BE2C (cell line): ENCODE results near the gene PCDHGA8.
"Not testable (repeated sequence)": the region's sequence is repeated elsewhere in the genome, so short reads cannot be mapped to it uniquely, and the experiment has no call there.

Experiments
- DNase-seq: peaks from one replicate; pipeline ENCODE4 v3.0.0-alpha.2; 2020
- H3K27me3 ChIP-seq: fragments of 250-450 bp; sonication (Bioruptor Pico); 2 replicates; pipeline ENCODE4 v1.5.1; 2020; ENCODE audit warnings: mild to moderate bottlenecking
- H3K36me3 ChIP-seq: fragments of 250-450 bp; sonication (Bioruptor Pico); 2 replicates; pipeline ENCODE4 v1.5.1; 2020; ENCODE audit warnings: mild to moderate bottlenecking
- H3K4me1 ChIP-seq: fragments of 250-450 bp; sonication (Bioruptor Pico); 2 replicates; pipeline ENCODE4 v1.5.1; 2020
- H3K4me3 ChIP-seq: 2 replicates; pipeline ENCODE4 v1.5.1; 2011; ENCODE audit warnings: low read depth, low read length
- H3K9me3 ChIP-seq: fragments of 250-450 bp; sonication (Bioruptor Pico); 2 replicates; pipeline ENCODE4 v1.5.1; 2020
- CTCF ChIP-seq: IDR thresholded peaks from 2 replicates; pipeline ENCODE4 v1.5.1; 2012; ENCODE audit warnings: mild to moderate bottlenecking, low read depth, low read length

PCDHGA8 gene

GRCh38 chr5:141389153-141390042 lies 3.0 kb upstream of the PCDHGA8 start:
- TF ChIP-seq CTCF, result no peak
- no peaks in the 10 kb centered on the region for H3K9me3 ChIP-seq
- no peaks in the 10 kb centered on the region for H3K27me3 ChIP-seq
- H3K4me1 ChIP-seq, result no peaks in the 10 kb centered on the region
- H3K4me3 ChIP-seq, result no peak overlapping the region
- DNase-seq, result no peak
- H3K36me3 ChIP-seq, result no peaks in the 10 kb centered on the region; the same call in 1 of the 2 replicates

- no peaks in the 10 kb centered on the region for H3K4me1 ChIP-seq
- H3K9me3 ChIP-seq, result no peaks in the 10 kb centered on the region
- H3K36me3 ChIP-seq, result no peaks in the 10 kb centered on the region
- no peaks in the 10 kb centered on the region for H3K27me3 ChIP-seq
- no peak overlapping the region for H3K4me3 ChIP-seq
- TF ChIP-seq CTCF, result no peak
- no peak for DNase-seq
Observed at GRCh38 chr5:141393267-141393666, 834 bp downstream of the PCDHGA8 start.

- DNase-seq, H3K9me3 ChIP-seq, H3K36me3 ChIP-seq, H3K4me1 ChIP-seq, H3K27me3 ChIP-seq, H3K4me3 ChIP-seq: not testable (repeated sequence)
Observed at GRCh38 chr5:141394401-141395187, 2.2 kb downstream of the PCDHGA8 start.

- DNase-seq, H3K9me3 ChIP-seq: not testable (repeated sequence)
Observed at GRCh38 chr5:141397756-141398551, 5.5 kb downstream of the PCDHGA8 start, which contains the start of gene PCDHGB5. PCDHGB5 (plus strand) TSS chr5:141397947; CDS start chr5:141398128, 181 bp downstream.

GRCh38 chr5:141398608-141399007 lies 6.2 kb downstream of the PCDHGA8 start:
- Histone ChIP-seq H3K27me3 (no peaks in the 10 kb centered on the region), H3K9me3 (no peaks in the 10 kb centered on the region), H3K4me1 (no peaks in the 10 kb centered on the region), H3K4me3 (no peak overlapping the region), H3K36me3 (no peaks in the 10 kb centered on the region; the same call in none of the 2 replicates)
- no peak for DNase-seq
- no peak for TF ChIP-seq CTCF

More at GRCh38 chr5:141397756-141398551, 5.5 kb downstream of the PCDHGA8 start, which contains the start of gene PCDHGB5:
- H3K27me3 ChIP-seq, H3K4me3 ChIP-seq, H3K36me3 ChIP-seq, H3K4me1 ChIP-seq: not testable (repeated sequence)

- Histone ChIP-seq H3K9me3 (no peaks in the 10 kb centered on the region), H3K4me3 (no peak overlapping the region)
- no peak for TF ChIP-seq CTCF
Observed at GRCh38 chr5:141399555-141400258, 7.3 kb downstream of the PCDHGA8 start.

More at GRCh38 chr5:141399555-141400258, 7.3 kb downstream of the PCDHGA8 start:
- Histone ChIP-seq H3K4me1 (no peaks in the 10 kb centered on the region), H3K36me3 (no peaks in the 10 kb centered on the region; the same call in none of the 2 replicates), H3K27me3 (no peaks in the 10 kb centered on the region)
- no peak for DNase-seq
